Stimulated activated CD4-positive, alpha-beta T cell treated with anti-CD3 and anti-CD28 coated beads, Interleukin-15, amount 100 ng/mL, for 48 hours (primary cell): ENCODE results near the gene AGFG2.
"Not testable (repeated sequence)": the region's sequence is repeated elsewhere in the genome, so short reads cannot be mapped to it uniquely, and the experiment has no call there.

Source experiments
- DNase-seq, 2 donors: peaks; one replicate each; pipeline ENCODE4 v3.0.0-alpha.2; 2020; ENCODE audit warnings: low read depth in 2 of 2

AGFG2 gene

GRCh38 chr7:100520138-100520537 lies 18.9 kb upstream of the AGFG2 start:
- no peak for DNase-seq

DNA sequence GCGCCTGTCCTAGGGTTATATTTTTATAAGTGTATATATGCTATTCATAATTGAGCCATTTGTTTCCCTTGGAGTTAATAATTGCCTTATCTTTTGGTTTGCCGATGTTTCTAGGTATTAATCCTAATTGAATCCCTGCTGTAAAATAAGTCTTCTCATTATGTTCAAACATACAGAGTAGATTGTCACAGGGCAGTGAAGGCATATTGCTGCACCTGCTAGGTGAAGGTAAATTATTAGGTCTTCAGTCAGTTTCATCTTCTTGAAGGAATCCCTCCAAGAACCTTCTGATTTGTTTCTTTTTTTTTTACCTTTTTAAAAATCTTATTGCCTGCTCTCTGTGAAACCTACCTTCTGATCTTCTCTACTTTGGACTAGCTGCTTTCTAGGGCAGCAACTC lies 17.9 kb upstream of the AGFG2 start:
- no peak for DNase-seq

DNA sequence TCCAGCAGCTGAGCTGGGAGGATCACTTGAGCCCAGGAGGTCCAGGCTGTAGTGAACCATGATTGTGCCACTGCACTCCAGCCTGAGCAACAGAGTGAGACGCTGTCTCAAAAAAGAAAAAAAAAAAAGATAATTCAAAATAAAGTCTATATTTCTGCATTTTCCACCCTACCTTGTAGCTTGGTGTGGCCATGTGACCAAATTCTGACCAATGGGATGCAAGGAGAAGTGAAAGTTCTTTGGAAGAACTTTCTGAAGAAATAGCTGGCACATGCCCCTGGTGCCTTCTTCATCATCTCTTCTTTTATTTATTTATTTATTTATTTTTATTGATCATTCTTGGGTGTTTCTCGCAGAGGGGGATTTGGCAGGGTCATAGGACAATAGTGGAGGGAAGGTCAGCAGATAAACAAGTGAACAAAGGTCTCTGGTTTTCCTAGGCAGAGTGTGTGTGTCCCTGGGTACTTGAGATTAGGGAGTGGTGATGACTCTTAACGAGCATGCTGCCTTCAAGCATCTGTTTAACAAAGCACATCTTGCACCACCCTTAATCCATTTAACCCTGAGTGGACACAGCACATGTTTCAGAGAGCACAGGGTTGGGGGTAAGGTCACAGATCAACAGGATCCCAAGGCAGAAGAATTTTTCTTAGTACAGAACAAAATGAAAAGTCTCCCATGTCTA lies 17.0 kb upstream of the AGFG2 start:
- not testable (repeated sequence) for DNase-seq

GRCh38 chr7:100523192-100523591 lies 15.8 kb upstream of the AGFG2 start:
- DNase-seq, result not testable (repeated sequence)

DNA sequence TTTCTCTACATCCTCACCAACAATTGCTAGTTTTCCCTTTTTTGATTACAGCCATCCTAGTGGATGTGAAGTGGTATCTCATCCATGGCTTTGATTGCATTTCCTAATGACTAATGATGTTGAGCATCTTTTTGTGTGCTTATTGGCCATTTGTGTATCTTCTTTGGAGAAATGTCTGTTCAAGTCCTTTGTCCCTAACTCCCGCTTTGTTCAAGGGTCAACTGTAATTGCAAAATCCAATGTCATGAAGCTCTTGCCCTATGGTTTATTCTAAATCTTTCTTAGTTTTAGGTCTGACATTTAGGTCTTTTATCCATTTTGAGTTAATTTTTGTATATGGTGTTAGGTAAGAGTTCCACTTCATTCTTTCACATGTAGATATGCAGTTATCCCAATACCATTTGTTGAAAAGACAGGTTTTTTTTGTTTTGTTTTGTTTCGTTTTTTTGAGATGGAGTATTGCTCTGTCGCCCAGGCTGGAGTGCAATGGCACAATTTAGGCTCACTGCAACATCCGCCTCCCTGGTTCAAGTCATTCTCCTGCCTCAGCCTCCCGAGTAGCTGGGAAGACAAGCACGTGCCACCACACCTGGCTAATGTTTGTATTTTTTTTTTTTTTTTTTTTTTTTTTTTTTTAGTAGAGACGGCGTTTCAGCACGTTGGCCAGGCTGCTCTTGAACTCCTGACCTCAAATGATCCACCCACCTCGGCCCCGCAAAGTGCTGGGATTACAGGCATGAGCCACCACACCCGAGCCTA lies 10.7 kb upstream of the AGFG2 start:
- DNase-seq, result not testable (repeated sequence)

- DNase-seq, result no peak
These were observed 6.6 kb upstream of the AGFG2 start for GRCh38 chr7:100532165-100533022.

- not testable (repeated sequence) for DNase-seq
These were observed 3.0 kb upstream of the AGFG2 start for GRCh38 chr7:100535982-100536381.

DNA sequence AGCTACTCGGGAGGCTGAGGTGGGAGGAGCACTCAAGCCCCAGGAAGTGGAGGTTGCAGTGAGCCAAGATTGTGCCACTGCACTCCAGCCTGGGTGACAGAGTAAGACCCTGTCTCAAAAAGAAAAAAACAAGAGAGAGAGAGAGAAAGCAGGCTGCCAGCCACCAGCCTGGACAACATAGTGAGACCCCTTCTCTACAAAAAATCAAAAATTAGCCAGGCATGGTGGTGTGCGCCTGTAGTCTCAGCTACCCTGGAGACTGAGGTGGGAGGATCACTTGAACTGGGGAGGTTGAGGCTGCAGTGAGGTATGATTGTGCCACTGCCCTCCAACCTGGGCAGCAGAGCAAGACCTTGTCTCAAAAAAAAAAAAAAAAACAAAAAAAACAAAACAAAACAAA lies 2.3 kb upstream of the AGFG2 start:
- DNase-seq, result not testable (repeated sequence)

GRCh38 chr7:100538348-100538653 lies 702 bp upstream of the AGFG2 start:
- DNase-seq, result no peak

DNA sequence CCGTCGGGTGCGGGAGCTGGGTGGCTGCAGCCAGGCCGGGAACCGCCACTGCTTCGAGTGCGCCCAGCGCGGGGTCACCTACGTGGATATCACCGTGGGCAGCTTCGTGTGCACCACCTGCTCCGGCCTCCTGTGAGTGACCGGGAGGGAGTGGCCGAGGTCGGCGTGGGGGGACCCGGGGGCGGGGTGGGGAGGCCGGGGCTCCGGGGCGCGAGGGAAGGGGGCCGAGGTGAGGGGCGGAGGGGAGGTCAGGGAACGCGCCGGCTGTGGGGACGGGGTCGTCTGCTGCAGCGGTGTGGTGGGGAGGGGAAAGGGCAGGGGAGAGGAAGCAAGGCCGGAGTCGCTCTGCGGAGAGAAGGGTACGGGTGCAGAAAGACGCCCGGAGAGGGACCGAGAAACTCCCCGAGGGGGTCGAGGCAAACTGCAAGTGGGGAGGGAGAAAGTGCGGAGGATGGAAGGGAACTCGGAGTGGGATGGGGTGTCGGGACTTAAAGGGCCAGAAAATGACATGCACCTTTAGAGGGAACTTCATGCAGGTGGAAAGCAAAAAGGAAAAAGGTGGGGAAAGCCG lies 518 bp downstream of the AGFG2 start:
- no peak for DNase-seq

DNA sequence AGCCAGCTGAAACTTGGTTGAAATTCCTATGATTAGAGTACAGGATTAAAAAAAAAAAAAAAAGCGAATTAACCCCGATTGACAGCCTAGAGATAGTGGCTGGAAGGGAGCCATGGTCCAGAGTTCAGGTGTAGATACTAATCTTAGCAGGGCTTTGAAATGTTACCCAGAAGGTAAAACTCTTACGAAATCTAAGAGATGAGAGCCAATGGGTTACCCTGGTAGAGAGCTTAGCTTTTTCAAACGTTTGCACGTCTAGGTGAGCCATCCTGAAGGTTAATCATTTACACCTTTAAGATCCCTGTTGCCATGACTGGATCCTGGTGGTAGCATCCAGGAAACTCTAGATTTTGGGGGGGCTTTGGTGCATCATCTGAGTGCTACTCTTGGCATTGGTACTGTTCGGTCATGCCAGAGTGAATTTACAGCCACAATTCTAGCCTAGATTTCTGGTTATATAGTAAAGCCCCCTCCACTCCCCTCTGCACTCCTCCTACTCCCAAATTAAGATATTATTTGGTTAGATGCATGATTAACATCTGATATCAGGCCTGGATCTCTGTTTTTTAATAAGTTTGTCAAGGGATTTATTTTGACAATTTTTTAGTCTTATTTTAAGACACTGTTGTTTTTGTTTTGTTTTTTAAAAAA lies 1.2 kb downstream of the AGFG2 start:
- DNase-seq, result no peak

GRCh38 chr7:100541309-100541708 lies 2.3 kb downstream of the AGFG2 start:
- not testable (repeated sequence) for DNase-seq

DNA sequence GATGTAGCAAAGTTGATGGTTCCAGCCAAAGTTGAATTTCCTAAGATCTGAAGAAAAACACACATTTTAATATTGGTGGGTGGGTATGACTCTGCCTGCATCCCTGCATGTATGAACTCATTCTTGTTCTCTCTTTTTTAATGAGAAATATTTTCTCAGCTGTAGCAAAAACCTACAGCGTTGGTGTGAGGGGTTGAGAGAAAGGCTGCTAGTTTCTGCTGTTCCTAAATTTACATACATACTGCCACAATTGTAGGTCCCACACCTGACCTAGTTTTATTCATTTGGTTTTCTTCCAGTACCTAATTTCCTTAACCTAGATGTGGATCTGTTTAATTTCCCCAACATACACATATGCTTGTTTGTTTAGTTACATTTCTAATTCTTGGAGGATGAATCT lies 4.6 kb downstream of the AGFG2 start:
- DNase-seq, result no peak

DNA sequence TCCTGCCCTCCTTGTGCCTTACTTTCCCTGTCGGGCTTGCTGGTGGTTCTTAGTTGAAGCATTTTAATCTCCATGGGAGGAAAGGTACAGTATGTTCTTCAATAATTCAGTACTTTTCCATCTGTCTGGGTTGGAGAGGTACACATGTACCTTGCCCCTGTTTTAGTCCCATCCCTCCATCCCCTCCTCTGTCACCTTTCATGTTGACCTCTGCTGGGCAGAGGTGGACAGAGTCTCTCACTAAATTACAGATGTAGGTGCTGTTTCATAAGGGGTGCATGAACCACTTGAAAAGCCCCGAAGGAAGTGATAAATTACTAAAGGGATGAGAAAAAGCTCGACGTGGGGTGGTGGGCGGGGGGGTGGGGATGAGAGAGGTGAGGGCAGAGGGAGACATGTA lies 5.4 kb downstream of the AGFG2 start:
- DNase-seq, result no peak

DNA sequence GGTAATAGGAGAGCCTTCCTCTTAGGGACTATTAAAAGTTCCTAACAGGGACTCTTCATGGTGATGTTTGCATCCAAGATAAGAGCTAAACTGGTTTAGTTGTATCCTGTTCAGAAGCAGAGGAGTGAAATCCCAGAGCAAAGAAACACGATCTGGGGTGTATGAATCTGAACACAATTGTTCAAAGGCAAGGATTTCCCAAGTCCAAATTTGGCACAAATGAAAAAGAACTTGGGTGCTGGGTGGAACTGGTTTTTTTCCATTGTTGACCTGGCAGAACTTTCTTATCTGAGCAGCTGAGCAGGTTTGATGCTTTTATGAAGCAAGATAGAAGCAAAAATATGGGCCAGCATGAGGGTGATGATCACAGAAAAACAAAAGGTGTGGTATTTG lies 6.0 kb downstream of the AGFG2 start:
- no peak for DNase-seq

DNA sequence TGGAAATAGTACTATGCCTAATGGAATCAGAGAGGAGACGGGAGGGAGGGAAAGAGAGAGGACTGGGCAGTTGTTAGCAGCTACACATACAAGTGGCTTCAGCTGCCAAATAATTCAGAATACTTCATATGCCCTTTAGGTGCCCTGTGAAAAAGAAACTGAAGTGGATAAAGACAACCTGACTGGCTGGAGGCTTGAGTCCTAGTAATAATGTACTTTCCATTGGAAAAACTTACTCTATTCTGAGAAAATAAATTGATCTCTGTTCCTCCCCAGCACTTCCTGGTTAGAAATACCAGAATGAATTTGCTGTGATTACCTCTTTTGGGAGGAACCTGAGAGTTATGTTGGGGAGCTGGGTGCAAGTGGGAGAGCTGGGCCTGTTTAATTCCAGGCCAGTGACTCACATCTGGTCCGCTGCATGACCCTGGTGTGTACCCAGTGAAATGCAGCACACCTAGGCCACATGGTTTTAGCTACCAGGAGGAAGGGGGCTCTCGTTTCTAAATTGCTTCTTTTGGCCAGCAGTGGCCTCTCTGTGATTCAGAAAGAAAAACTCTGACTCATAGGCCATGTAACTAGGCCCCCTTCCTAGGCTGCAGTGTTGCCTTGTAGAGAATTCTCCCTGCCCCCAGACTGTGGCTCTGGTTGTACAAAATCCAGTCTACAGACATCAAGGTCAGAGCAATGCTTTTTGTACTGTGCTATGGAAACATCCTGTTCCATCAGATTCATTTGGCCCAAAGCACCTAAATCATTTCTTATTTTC lies 6.5 kb downstream of the AGFG2 start:
- peak; percentile 56 to 63 for DNase-seq

GRCh38 chr7:100546129-100546925 lies 7.3 kb downstream of the AGFG2 start:
- DNase-seq, result no peak

- DNase-seq, result no peak
These were observed 8.2 kb downstream of the AGFG2 start for GRCh38 chr7:100546926-100547800.

GRCh38 chr7:100547872-100548271 lies 8.9 kb downstream of the AGFG2 start:
- no peak for DNase-seq
